ENCODE measurements around the gene ADCY5. TPM values are rescaled to one million over a fixed set of nuclear protein-coding genes. Genes with fewer than 3 reads are reported as not detected.

ADCY5 gene
- total and polyA plus RNA-seq, 2 experiments from 2014 or later, result 3.1 to 4.7 TPM

- Histone ChIP-seq H4K20me1 (ENCODE audit: insufficient read depth, poor library complexity, severe bottlenecking) (no peaks in the 10 kb centered on the region), H3K9me3 (ENCODE audit: low read depth) (no peaks in the 10 kb centered on the region), H3K36me3 (replicated peaks; ENCODE audit: insufficient read depth, low read depth) (peaks cover 3% of the 10 kb centered on the region), H3K9me2 (replicated peaks; ENCODE audit: insufficient read depth) (no peaks in the 10 kb centered on the region), H3K27me3 (no peaks in the 10 kb centered on the region), H3K4me1 (ENCODE audit: insufficient read depth) (no peaks in the 10 kb centered on the region), H3K27ac (no peak overlapping the region), H3K4me3 (no peak overlapping the region), H3K79me2 (no peaks in the 10 kb centered on the region), H2AFZ (no peak overlapping the region), H3K4me2 (no peak overlapping the region)
- no peak for DNase-seq (ENCODE audit: low spot score)
- WGBS (ENCODE audit: low lambda C conversion rate, missing lambda C conversion rate), result 90% methylated on average over 2 of the region's 2 CpGs
- TF ChIP-seq EZH2 (IDR thresholded peaks at IDR 0.05; ENCODE audit: borderline replicate concordance) (no peak), CTCF (IDR thresholded peaks at IDR 0.05; ENCODE audit: poor library complexity) (no peak), EZH2phosphoT487 (IDR thresholded peaks at IDR 0.05; ENCODE audit: low read depth, severe bottlenecking, unreplicated experiment) (no peak)
Measured at GRCh38 chr3:123263941-123264340, 184.9 kb downstream of the ADCY5 start.

- no peak overlapping the region for H3K27ac ChIP-seq
- no peaks in the 10 kb centered on the region for H3K9me2 ChIP-seq (replicated peaks; ENCODE audit: insufficient read depth)
- no peaks in the 10 kb centered on the region for H3K4me1 ChIP-seq (ENCODE audit: insufficient read depth)
- H3K4me2 ChIP-seq, result no peak overlapping the region
- no peaks in the 10 kb centered on the region for H3K27me3 ChIP-seq
- TF ChIP-seq EZH2phosphoT487 (IDR thresholded peaks at IDR 0.05; ENCODE audit: low read depth, severe bottlenecking, unreplicated experiment), result no peak
- no peak for TF ChIP-seq EZH2 (IDR thresholded peaks at IDR 0.05; ENCODE audit: borderline replicate concordance)
- TF ChIP-seq CTCF (IDR thresholded peaks at IDR 0.05; ENCODE audit: poor library complexity), result no peak
- H4K20me1 ChIP-seq (ENCODE audit: insufficient read depth, poor library complexity, severe bottlenecking), result no peaks in the 10 kb centered on the region
- no peak overlapping the region for H2AFZ ChIP-seq
- 90% methylated on average over 5 of the region's 5 CpGs for WGBS (ENCODE audit: low lambda C conversion rate, missing lambda C conversion rate)
- no peaks in the 10 kb centered on the region for H3K79me2 ChIP-seq
- no peak overlapping the region for H3K4me3 ChIP-seq
- peaks cover 3% of the 10 kb centered on the region for H3K36me3 ChIP-seq (replicated peaks; ENCODE audit: insufficient read depth, low read depth)
- no peaks in the 10 kb centered on the region for H3K9me3 ChIP-seq (ENCODE audit: low read depth)
- no peak for DNase-seq (ENCODE audit: low spot score)
Measured at GRCh38 chr3:123262868-123263267, 186.0 kb downstream of the ADCY5 start.

DNA sequence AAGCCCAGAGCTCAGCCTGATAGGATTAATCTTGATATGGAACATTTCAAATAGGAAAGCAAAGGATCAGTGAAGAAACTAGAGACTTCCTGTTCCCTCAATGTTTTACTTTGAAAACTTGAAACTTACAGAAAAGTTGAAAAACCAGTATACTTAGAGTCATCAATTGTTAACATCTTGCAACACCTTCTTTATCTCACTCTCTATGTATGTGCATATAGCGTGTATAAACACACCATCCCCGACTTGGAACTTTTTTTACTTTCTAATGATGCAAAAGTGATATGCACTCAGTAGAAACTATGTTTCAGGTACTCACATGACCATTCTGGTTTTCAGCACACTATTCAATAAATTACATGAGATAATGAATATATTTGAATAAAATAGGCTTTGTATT, 186.7 kb downstream of the ADCY5 start:
- no peak overlapping the region for H3K4me2 ChIP-seq
- peaks cover 3% of the 10 kb centered on the region for H3K36me3 ChIP-seq (replicated peaks; ENCODE audit: insufficient read depth, low read depth)
- TF ChIP-seq EZH2 (IDR thresholded peaks at IDR 0.05; ENCODE audit: borderline replicate concordance) (no peak), EZH2phosphoT487 (IDR thresholded peaks at IDR 0.05; ENCODE audit: low read depth, severe bottlenecking, unreplicated experiment) (no peak), CTCF (IDR thresholded peaks at IDR 0.05; ENCODE audit: poor library complexity) (no peak)
- no peaks in the 10 kb centered on the region for H3K27me3 ChIP-seq
- H3K9me3 ChIP-seq (ENCODE audit: low read depth), result no peaks in the 10 kb centered on the region
- DNase-seq (ENCODE audit: low spot score), result no peak
- no peaks in the 10 kb centered on the region for H3K4me1 ChIP-seq (ENCODE audit: insufficient read depth)
- H3K9me2 ChIP-seq (replicated peaks; ENCODE audit: insufficient read depth), result no peaks in the 10 kb centered on the region
- WGBS (ENCODE audit: low lambda C conversion rate, missing lambda C conversion rate), result 69% methylated on average over 2 of the region's 2 CpGs
- no peak overlapping the region for H3K4me3 ChIP-seq
- no peaks in the 10 kb centered on the region for H4K20me1 ChIP-seq (ENCODE audit: insufficient read depth, poor library complexity, severe bottlenecking)
- H3K79me2 ChIP-seq, result no peaks in the 10 kb centered on the region
- H2AFZ ChIP-seq, result no peak overlapping the region
- H3K27ac ChIP-seq, result peak overlapping the region; percentile 35

GRCh38 chr3:123261666-123262065, 187.2 kb downstream of the ADCY5 start:
- H3K4me1 ChIP-seq (ENCODE audit: insufficient read depth), result no peaks in the 10 kb centered on the region
- H3K9me2 ChIP-seq (replicated peaks; ENCODE audit: insufficient read depth), result no peaks in the 10 kb centered on the region
- peak overlapping the region; percentile 35 for H3K27ac ChIP-seq
- no peak overlapping the region for H2AFZ ChIP-seq
- no peaks in the 10 kb centered on the region for H3K9me3 ChIP-seq (ENCODE audit: low read depth)
- H3K27me3 ChIP-seq, result no peaks in the 10 kb centered on the region
- no peak for DNase-seq (ENCODE audit: low spot score)
- 84% methylated on average over 3 of the region's 3 CpGs for WGBS (ENCODE audit: low lambda C conversion rate, missing lambda C conversion rate)
- H3K4me3 ChIP-seq, result no peak overlapping the region
- peaks cover 3% of the 10 kb centered on the region for H3K36me3 ChIP-seq (replicated peaks; ENCODE audit: insufficient read depth, low read depth)
- H4K20me1 ChIP-seq (ENCODE audit: insufficient read depth, poor library complexity, severe bottlenecking), result no peaks in the 10 kb centered on the region
- H3K79me2 ChIP-seq, result no peaks in the 10 kb centered on the region
- TF ChIP-seq CTCF (IDR thresholded peaks at IDR 0.05; ENCODE audit: poor library complexity) (no peak), EZH2phosphoT487 (IDR thresholded peaks at IDR 0.05; ENCODE audit: low read depth, severe bottlenecking, unreplicated experiment) (no peak), EZH2 (IDR thresholded peaks at IDR 0.05; ENCODE audit: borderline replicate concordance) (no peak)
- no peak overlapping the region for H3K4me2 ChIP-seq
